Peyer's patch (tissue), 4 donors: ENCODE results near the gene SLC7A11. TPM values are rescaled to one million over a fixed set of nuclear protein-coding genes. Genes with fewer than 3 reads are reported as not detected.

Experiments used
- DNase-seq, 3 donors: peaks; one replicate each; pipeline ENCODE4 v3.0.0-alpha.2; 2017 to 2019
- H3K27ac ChIP-seq, 4 donors: fragments of 200-600 bp; sonication (generic); one replicate each; pipeline ENCODE4 v1.5.1; 2016 to 2019
- H3K27me3 ChIP-seq, 2 donors: fragments of 200-600 bp; sonication (generic); one replicate each; pipeline ENCODE4 v1.5.1; 2019
- H3K36me3 ChIP-seq, 3 donors: fragments of 200-600 bp; sonication (generic); one replicate each; pipeline ENCODE4 v1.5.1; 2016 to 2019
- H3K4me1 ChIP-seq, 4 donors: fragments of 200-600 bp; sonication (generic); one replicate each; pipeline ENCODE4 v1.5.1; 2016 to 2019
- H3K4me3 ChIP-seq, 4 donors: fragments of 200-600 bp; sonication (generic); 1 replicate in 3 of 4; 2 replicates in 1 of 4; pipeline ENCODE4 v1.5.1; 2016 to 2019; ENCODE audit warnings: mild to moderate bottlenecking in 1 of 4
- H3K9me3 ChIP-seq, 4 donors: fragments of 200-600 bp; sonication (generic); one replicate each; pipeline ENCODE4 v1.5.1; 2016 to 2019; ENCODE audit warnings: mild to moderate bottlenecking in 1 of 4
- CTCF ChIP-seq, 6 experiments: fragments of 450-650 bp in 4 of 6; fragments of 200-600 bp in 2 of 6; sonication (generic) in 1 of 6; IDR thresholded peaks; one replicate each; pipeline ENCODE4 v1.5.1; 2017 to 2019; ENCODE audit warnings: antibody characterized with exemption in 6 of 6, mild to moderate bottlenecking in 3 of 6, moderate library complexity in 1 of 6
- POLR2A ChIP-seq, 2 donors: fragments of 450-650 bp; IDR thresholded peaks; one replicate each; pipeline ENCODE4 v1.5.1; 2017; ENCODE audit warnings: antibody characterized with exemption in 2 of 2, mild to moderate bottlenecking in 2 of 2, moderate library complexity in 2 of 2
- total RNA-seq, 4 donors: library from RNA; depleted of rRNA; stranded (reverse); fragments of >200 nt; gene quantifications; one replicate each; pipeline ENCODE4 v1.1.0, GENCODE V29; 2016

Gene SLC7A11
- total RNA-seq, 4 donors from 2014 or later: under 0.01 to 0.88 (median 0.64) TPM

- DNase-seq: no peak
- Histone ChIP-seq H3K4me3 (no peak overlapping the region), H3K9me3 (no peaks in the 10 kb centered on the region), H3K36me3 (no peaks in the 10 kb centered on the region), H3K27me3 (no peaks in the 10 kb centered on the region), H3K4me1 (no peaks in the 10 kb centered on the region), H3K27ac (no peak overlapping the region)
- TF ChIP-seq CTCF (IDR thresholded peaks at IDR 0.05): no peak
- TF ChIP-seq POLR2A (IDR thresholded peaks at IDR 0.05): no peak
These were observed 79.0 kb downstream of the SLC7A11 start for GRCh38 chr4:138163171-138163570.

DNA sequence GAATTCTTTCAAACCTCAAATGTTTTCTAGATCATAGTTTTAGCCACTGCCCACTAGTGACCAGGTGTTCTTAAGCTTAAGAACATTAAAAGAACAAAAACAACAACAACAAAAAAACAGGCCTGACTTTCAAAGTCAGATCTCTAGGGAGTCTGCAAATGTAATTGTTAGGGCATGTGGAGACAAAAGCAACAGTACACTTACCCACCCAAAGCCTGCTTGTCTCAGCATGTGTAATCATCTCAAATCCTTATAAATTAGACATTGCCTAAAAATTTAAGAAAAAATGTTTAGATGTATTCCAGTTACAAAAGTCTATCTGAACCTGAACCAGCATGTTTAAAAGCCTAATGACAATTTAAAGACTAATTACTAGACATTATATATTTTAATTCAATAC lies 79.9 kb downstream of the SLC7A11 start:
- Histone ChIP-seq H3K27me3 (no peaks in the 10 kb centered on the region), H3K9me3 (no peaks in the 10 kb centered on the region), H3K27ac (no peak overlapping the region), H3K4me1 (no peaks in the 10 kb centered on the region), H3K4me3 (no peak overlapping the region), H3K36me3 (no peaks in the 10 kb centered on the region)
- DNase-seq: no peak
- TF ChIP-seq CTCF (IDR thresholded peaks at IDR 0.05) (no peak), POLR2A (IDR thresholded peaks at IDR 0.05) (no peak)

- H3K27ac ChIP-seq: no peak overlapping the region
- no peak for DNase-seq
- TF ChIP-seq CTCF (IDR thresholded peaks at IDR 0.05) (no peak), POLR2A (IDR thresholded peaks at IDR 0.05) (no peak)
- H3K4me1 ChIP-seq: no peaks in the 10 kb centered on the region
- H3K27me3 ChIP-seq: no peaks in the 10 kb centered on the region
- no peaks in the 10 kb centered on the region for H3K9me3 ChIP-seq
- H3K4me3 ChIP-seq: no peak overlapping the region
- no peaks in the 10 kb centered on the region for H3K36me3 ChIP-seq
These were observed 80.8 kb downstream of the SLC7A11 start for GRCh38 chr4:138161351-138161750.

DNA sequence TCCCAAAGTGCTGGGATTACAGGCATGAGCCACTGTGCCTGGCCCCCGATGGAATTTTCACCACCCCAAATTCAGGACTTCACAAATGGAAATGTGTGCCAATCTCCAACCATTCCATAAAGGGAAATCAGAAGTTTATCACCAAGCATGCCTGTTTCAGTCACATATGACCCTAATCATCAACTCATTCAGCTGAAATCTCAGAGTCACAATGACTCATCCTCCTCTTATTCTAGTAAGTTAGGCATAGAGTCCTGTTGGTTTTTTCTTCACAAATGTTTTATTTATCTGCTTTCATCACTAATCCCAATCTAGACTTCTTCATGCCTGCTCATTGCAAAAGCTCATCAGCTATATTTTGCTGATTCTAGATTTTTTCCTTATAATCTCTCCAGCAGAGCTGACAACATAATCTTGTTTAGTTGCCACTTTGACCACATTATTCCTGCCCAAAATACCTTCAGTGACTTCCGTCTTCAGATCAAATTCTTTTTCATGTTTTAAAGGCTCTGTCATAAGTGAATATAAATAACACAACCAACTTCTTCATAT lies 83.3 kb downstream of the SLC7A11 start:
- H3K27me3 ChIP-seq: no peaks in the 10 kb centered on the region
- H3K9me3 ChIP-seq: no peaks in the 10 kb centered on the region
- H3K27ac ChIP-seq: no peak overlapping the region
- TF ChIP-seq POLR2A (IDR thresholded peaks at IDR 0.05) (no peak), CTCF (IDR thresholded peaks at IDR 0.05) (no peak)
- H3K36me3 ChIP-seq: no peaks in the 10 kb centered on the region
- no peaks in the 10 kb centered on the region for H3K4me1 ChIP-seq
- DNase-seq: no peak
- no peak overlapping the region for H3K4me3 ChIP-seq

GRCh38 chr4:138140879-138141278 lies 101.3 kb downstream of the SLC7A11 start:
- Histone ChIP-seq H3K27me3 (no peaks in the 10 kb centered on the region), H3K4me1 (no peaks in the 10 kb centered on the region), H3K27ac (no peak overlapping the region), H3K4me3 (no peak overlapping the region), H3K9me3 (no peaks in the 10 kb centered on the region), H3K36me3 (no peaks in the 10 kb centered on the region)
- DNase-seq: no peak
- TF ChIP-seq CTCF (IDR thresholded peaks at IDR 0.05) (no peak), POLR2A (IDR thresholded peaks at IDR 0.05) (no peak)

DNA sequence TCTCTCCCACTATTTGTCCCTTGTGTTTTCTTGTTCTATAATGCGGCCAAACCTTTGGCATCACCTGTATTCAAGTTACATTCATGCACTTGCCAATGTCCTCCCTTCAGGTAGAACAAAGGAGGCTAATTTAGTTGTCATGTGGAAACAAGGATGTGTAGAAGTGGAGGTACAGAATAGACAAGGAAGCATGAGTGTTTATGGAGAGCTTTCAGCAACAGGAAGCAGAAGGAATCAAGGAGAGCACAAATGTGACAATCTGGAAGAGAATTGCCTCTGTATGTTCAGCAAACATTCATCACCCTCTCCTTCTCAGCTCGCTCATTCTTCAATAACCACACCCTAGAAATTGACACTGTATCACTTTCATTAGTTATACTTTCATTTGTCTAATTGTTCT lies 103.4 kb downstream of the SLC7A11 start:
- Histone ChIP-seq H3K27me3 (no peaks in the 10 kb centered on the region), H3K27ac (no peak overlapping the region), H3K4me1 (no peaks in the 10 kb centered on the region), H3K36me3 (no peaks in the 10 kb centered on the region), H3K4me3 (no peak overlapping the region), H3K9me3 (no peaks in the 10 kb centered on the region)
- no peak for DNase-seq
- no peak for TF ChIP-seq CTCF (IDR thresholded peaks at IDR 0.05)
- TF ChIP-seq POLR2A (IDR thresholded peaks at IDR 0.05): no peak
